SK-N-SH treated with all-trans-retinoic acid at 6 μM for 48 hours (cell line): Measurements from ENCODE around the gene UBE2N.

Experiments
- TF ChIP-seq, protein P1 (sequence below): fragments of 250-450 bp; sonication (Bioruptor Pico); IDR thresholded peaks from 2 replicates; pipeline ENCODE4 v1.5.1; 2020; ENCODE audit warnings: low read depth, mild to moderate bottlenecking, moderate library complexity
- TF ChIP-seq, protein P2 (sequence below): fragments of 250-450 bp; sonication (Bioruptor Pico); IDR thresholded peaks from 2 replicates; pipeline ENCODE4 v1.8.0; 2020; ENCODE audit warnings: mild to moderate bottlenecking, moderate library complexity, borderline replicate concordance

DNA sequence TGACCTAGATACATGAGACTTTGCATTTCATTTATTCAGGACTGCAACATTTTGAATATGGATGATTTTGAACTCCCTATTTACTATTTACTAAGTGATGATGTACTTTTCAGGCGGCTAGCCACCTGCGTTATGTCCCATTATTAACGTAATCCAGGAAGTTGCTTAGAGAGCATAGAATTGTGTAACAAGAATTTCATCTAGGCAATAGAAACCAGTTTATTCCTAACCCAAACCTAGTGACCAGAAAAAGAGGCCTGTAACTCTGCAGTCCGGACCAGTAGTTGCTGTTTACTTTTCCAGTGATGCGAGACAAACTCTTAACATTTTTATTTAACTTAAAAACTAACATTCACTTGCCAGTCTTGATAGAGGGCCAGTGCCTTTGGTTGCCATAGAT, 51.7 kb downstream of the UBE2N start:
- TF ChIP-seq, protein P1, sequence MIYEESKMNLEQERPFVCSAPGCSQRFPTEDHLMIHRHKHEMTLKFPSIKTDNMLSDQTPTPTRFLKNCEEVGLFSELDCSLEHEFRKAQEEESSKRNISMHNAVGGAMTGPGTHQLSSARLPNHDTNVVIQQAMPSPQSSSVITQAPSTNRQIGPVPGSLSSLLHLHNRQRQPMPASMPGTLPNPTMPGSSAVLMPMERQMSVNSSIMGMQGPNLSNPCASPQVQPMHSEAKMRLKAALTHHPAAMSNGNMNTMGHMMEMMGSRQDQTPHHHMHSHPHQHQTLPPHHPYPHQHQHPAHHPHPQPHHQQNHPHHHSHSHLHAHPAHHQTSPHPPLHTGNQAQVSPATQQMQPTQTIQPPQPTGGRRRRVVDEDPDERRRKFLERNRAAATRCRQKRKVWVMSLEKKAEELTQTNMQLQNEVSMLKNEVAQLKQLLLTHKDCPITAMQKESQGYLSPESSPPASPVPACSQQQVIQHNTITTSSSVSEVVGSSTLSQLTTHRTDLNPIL (CRISPR knock-in tag): no peak
- TF ChIP-seq, protein P2, sequence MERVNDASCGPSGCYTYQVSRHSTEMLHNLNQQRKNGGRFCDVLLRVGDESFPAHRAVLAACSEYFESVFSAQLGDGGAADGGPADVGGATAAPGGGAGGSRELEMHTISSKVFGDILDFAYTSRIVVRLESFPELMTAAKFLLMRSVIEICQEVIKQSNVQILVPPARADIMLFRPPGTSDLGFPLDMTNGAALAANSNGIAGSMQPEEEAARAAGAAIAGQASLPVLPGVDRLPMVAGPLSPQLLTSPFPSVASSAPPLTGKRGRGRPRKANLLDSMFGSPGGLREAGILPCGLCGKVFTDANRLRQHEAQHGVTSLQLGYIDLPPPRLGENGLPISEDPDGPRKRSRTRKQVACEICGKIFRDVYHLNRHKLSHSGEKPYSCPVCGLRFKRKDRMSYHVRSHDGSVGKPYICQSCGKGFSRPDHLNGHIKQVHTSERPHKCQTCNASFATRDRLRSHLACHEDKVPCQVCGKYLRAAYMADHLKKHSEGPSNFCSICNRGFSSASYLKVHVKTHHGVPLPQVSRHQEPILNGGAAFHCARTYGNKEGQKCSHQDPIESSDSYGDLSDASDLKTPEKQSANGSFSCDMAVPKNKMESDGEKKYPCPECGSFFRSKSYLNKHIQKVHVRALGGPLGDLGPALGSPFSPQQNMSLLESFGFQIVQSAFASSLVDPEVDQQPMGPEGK (CRISPR knock-in tag): no peak
